ENCODE measurements around the gene CFAP251.
"Not testable (repeated sequence)": the region's sequence is repeated elsewhere in the genome, so short reads cannot be mapped to it uniquely, and the experiment has no call there.

CFAP251 gene

DNA sequence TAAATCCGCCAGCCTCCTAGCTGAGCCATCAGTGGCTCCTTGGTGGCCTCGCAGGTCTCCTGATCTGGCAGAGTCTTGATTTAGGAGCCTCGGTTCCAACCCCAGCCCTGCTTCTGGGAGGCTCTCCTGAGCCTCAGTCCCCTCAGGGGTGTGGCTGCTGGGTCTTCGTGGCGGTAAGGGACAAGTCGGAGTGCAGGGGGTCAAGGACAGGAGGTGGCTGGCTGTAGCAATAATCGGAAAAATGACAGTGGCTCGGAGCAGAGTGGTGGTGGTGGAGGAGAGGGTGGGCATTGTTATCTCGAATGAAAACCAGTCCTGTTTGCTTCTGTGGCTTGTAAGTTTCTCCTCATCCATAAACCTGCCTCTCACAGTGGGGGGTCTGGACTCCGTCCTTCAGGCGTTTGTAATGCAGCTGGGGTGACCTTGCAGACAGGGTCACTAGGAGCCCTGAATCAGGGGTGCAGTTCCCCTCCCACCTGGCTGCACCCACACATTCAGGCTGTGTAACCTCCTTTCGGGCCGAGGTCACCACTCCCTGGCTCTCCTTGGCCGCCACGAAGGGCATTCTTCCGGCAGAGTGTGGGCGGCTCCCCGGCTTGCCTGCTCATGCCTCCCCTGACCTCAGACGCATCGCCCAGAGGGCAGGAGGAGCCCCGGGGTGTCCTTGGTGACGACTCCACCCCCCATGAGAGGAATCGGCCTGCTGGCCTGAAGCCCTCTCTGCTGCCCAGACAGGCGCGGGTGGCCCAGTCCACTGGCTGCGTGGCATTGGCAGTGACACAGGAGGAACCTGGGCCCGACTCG lies 111.4 kb downstream of the CFAP251 start:
- no peak for ATAC-seq

DNA sequence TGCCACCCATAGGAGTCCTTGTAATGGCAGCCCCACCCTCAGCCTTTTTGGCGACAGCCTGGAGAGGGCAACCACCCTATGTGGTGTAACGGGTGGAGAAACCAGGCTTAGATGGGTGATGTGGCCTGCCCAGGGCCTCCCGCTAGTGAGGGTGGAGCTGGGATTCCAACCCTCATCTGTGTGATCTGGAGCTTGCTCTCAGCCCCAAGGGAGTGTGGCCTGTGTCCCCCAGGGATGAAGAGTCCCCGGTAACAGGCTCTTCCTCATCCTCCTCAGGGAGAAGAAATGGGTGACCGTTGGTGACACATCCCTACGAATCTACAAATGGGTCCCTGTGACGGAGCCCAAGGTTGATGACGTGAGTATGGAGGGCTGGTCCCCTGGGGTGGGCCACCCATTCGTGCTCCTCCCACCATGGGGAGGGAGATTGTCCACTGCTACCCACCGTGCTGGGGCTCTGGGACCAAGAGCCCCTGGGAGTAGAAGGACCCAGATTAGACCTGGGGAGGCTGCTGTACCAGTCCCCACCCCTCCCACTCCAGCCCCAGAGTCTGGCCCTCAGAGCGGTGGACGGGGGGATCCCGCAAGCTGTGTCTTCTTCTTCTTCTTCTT lies 112.1 kb downstream of the CFAP251 start:
- ATAC-seq (no peak), DNase-seq (no peak)

More for the DNA sequence above, 111.4 kb downstream of the CFAP251 start:
- DNase-seq: no peak

- ATAC-seq: peak; percentile 55
- DNase-seq: peak; percentile 79
Measured at GRCh38 chr12:122031342-122032216, 113.2 kb downstream of the CFAP251 start.

DNA sequence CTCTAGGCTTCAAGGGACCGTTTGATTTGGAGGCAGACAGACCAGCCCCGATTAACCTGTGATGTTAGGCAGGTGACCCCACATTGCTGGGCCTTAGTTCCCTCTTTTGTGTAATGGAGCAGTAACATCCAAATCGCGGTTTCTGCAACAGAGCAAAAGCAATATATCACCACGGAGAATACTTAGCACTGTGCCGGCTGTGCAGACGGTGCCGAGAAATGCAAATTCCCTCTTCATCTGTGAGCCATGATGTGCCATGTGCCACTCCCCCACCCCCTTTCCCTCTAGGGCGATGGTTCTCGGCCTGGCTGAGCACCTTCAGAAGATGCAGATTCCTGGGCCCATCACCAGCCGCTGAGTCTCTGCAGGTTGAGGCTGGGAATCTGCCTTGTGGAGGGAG lies 114.2 kb downstream of the CFAP251 start:
- ATAC-seq: no peak
- DNase-seq: no peak

- ATAC-seq: no peak
Measured at GRCh38 chr12:122035292-122035691, 116.9 kb downstream of the CFAP251 start.

DNA sequence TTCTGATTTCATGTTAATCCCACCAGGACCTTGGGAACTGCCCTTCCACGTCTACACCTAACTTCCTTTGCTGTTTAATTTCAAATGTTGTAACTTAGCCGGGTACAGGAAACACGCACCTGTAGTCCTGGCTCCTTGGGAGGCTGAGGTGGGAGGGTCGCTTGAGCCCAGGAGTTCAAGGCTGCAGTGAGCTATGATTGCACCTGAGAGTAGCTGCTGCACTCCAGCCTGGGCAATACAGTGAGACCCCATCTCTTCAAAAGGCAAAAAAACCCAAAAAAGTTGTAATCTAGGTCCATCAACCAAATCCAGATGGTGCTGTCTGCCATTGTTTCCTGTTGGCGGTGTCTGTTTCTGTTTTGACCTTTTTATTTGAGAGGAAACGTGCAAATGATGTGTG lies 117.8 kb downstream of the CFAP251 start:
- ATAC-seq (no peak), DNase-seq (no peak)

More at GRCh38 chr12:122035292-122035691, 116.9 kb downstream of the CFAP251 start:
- no peak for DNase-seq

DNA sequence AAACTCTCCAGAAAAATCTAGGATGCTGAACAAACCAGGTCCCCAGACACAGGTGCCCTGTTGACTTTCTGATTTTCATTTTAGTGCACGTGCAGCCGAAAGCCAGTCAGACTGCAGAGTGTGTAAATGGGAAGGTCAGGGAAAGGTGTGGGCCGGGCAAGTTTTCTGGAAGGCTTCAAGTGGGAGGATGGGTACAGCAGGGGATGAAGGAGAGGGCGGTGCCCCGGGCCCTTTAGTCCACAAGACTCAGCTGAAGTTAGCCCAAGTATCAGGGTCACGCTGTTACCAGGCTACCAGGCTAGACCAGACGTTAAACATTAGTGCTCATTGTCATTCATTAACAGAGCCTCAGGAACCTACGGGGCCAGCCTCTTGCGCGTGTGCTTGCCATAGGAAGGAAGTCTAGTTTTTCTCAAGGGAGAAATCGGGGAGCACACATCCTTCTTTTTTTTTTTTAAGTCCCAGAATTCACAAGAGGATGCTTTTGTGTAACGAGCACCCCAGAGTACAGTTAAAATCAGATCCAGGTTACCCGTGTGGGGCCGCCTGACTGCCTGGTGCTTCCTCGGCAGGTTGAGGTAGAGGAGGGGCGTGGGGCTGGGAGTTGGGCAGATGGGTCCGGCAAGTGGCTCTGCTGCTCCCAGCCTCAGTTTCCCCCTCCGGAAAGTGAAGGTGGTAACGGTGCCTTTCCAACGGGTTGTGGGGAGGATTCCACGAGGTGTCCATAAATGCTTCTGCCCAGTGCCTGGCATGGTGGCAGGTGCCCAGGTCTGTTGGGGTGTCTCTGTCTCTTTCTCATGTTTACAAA lies 122.4 kb downstream of the CFAP251 start:
- ATAC-seq (no peak), DNase-seq (no peak)

DNA sequence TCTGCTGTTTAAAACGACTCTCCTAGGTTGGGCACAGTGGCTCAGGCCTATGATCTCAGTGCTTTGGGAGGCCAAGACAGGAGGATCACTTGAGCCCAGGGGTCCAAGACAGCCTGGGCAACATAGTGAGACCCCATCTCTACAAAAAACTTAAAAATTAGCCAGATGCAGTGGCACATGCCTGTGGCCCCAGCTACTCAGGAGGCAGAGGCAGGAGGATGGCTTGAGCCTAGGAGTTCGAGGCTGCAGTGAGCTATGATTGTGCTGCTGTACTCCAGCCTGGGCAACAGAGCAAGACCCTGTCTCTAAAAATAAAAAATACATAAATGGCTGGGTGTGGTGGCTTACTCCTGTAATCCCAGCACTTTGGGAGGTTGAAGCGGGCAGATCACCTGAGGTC lies 123.1 kb downstream of the CFAP251 start:
- DNase-seq, ATAC-seq: not testable (repeated sequence)

- ATAC-seq: no peak
- DNase-seq: no peak
Measured at GRCh38 chr12:122042910-122043309, 124.5 kb downstream of the CFAP251 start.

DNA sequence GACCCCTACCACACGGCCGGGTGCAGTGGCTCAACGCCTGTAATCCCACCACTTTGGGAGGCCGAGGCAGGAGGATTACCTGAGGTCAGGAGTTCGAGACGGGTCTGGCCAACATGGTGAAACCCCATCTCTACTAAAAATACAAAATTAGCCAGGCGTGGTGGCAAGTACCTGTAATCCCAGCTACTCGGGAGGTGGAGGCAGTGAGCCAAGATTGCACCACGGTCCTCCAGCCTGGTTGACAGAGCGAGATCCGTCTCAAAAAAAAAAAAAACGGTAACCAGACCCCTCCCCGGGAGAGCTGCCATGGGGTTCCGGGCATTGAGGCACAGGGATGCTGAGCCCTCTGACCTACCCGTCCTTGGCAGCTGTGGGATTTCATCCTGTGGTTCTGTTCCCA lies 125.1 kb downstream of the CFAP251 start:
- ATAC-seq (no peak), DNase-seq (no peak)

- no peak for DNase-seq
- ATAC-seq: no peak
Measured at GRCh38 chr12:122045262-122045661, 126.9 kb downstream of the CFAP251 start.

- ATAC-seq (no peak), DNase-seq (no peak)
Measured at GRCh38 chr12:122046145-122046544, 127.8 kb downstream of the CFAP251 start.

DNA sequence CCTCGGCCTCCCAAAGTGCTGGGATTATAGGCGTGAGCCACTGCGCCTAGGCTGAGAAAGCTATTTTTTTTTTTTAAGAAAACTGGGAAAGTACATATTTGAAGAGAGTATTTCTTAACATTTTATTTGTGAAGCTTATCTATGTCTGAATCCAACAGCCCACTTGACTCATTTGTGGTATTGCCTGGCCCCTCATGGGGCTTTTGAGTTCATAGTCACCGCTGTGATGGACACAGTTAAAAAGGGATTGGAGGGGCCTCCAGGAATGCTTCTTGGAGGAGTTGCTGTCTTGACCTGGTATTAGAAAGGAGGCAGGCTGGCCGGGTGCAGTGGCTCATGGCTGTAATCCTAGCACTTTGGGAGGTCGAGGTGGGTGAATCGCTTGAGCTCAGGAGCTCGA lies 129.8 kb downstream of the CFAP251 start:
- ATAC-seq (no peak), DNase-seq (no peak)

- DNase-seq (no peak), ATAC-seq (no peak)
Measured at GRCh38 chr12:122049827-122050226, 131.4 kb downstream of the CFAP251 start.

DNA sequence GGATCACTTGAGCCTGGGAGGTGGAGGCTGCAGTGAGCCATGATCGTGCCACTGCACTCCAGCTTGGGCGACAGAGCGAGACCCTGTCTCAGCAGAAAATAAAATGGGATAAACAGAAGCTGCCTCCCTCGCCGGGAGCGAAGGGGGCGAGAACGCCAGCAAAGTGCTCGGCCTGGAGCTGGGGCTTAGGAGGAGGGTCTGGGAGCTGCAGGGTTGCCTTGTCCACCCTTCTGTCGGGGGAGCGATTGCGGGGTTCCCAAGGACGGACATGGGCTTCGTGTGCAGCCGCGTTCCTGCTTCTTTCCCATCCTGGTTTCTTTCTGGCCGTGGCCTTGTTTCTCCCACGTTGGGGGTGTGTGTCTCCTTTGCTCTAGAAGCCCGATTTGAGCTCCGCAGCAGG lies 132.3 kb downstream of the CFAP251 start:
- DNase-seq: no peak
- no peak for ATAC-seq

DNA sequence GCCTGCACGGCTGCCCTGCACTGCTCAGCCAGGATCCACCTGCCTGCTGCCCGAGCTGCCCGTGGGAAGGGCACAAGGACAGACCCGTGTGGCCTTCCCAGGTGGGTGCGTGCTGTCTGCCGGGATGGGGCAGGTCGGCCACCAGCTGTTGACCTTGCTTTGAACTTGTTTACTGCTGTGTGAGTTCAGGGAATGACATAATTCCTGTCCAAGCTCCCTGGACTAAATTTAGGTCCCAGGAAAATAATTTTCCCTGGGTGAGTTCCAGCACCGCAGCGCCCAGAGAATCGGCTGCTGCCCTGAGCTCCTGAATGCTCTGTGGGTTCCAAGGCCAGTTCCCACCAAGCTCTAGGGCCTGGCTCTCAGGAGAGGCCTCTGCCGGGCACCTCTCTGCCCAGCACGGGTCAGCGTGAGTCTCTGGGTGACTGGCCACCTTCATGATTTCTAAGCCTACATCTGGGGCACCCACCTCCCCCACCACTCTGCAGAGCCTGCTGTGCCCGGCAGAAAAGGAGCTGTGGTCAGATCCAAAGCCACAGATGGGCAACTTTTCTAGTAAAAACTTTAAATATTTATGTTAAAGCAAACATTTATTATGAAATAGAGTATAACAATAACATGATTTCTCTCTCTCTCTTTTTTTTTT lies 133.0 kb downstream of the CFAP251 start:
- no peak for ATAC-seq
- DNase-seq: no peak

DNA sequence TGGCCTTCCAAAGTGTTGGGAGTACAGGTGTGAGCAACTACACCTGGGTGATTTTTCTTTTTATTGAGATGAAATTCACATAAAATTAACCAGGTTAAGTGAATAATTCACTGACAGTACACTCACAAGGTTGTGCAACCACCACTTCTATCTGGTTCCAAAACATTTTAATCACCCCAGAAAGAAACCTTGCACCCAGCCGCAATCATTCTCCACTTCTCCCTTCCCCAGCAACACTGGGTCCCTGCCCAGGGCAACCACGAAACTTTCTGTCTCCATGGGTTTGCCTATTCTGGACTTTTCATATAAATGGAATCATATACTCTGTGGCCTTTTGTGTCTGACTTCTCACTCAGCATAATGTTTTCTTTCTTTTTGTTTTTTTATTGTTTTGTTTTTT lies 133.9 kb downstream of the CFAP251 start:
- ATAC-seq (no peak), DNase-seq (no peak)
